ENCODE measurements around the gene LRP6.

LRP6 gene

DNA sequence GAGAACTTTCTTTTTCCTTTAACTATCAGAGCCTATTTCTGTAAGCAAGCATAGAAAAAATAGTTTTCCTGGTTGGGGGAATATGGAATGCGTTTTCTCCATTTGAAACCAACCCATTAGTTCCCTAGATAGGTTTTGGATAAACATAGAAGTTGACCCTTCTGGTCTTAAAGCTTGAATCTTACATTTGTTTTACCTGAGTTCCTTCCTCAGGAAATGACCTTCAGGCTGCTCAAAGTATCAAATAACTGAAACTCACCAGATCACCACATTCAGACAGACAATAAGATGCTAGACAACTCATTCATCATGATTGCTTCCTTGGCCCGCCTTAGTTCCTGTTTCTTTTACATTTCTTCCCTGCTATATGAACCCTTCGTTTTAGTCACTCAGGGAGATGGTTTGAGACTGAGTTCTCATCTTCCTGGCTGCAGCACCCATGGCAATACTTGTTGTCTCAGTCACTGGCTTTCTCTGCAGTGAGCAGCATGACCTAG, 52.2 kb downstream of the LRP6 start:
- DNase-seq (ENCODE audit: low read depth), result peak; percentile 19
- H3K4me3 ChIP-seq (replicated peaks; ENCODE audit: low read depth, low read length), result no peak overlapping the region
- TF ChIP-seq, protein P1, sequence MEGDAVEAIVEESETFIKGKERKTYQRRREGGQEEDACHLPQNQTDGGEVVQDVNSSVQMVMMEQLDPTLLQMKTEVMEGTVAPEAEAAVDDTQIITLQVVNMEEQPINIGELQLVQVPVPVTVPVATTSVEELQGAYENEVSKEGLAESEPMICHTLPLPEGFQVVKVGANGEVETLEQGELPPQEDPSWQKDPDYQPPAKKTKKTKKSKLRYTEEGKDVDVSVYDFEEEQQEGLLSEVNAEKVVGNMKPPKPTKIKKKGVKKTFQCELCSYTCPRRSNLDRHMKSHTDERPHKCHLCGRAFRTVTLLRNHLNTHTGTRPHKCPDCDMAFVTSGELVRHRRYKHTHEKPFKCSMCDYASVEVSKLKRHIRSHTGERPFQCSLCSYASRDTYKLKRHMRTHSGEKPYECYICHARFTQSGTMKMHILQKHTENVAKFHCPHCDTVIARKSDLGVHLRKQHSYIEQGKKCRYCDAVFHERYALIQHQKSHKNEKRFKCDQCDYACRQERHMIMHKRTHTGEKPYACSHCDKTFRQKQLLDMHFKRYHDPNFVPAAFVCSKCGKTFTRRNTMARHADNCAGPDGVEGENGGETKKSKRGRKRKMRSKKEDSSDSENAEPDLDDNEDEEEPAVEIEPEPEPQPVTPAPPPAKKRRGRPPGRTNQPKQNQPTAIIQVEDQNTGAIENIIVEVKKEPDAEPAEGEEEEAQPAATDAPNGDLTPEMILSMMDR (IDR thresholded peaks at IDR 0.05; ENCODE audit: low read length, missing control alignments), result no peak

DNA sequence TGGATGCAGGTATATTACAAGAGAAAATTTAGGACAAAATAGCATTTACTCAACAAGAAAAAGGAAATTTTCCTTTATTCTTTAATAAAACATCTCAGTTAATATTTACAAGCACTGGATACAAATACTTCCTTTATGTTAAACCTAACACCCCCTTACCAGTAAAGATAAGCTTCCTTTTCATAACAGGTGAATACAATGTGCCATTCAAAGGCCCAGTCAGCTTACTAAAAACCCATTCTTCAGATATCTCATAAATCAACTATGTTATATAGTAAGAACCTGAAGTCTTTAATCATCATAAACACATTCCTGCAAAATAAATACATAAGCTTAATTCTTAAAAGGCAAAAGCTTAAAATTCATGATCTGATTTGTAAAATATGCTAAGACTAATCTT, 52.6 kb downstream of the LRP6 start:
- DNase-seq (ENCODE audit: low read depth), result no peak
- TF ChIP-seq, protein P1 (IDR thresholded peaks at IDR 0.05; ENCODE audit: low read length, missing control alignments), result no peak
- no peak overlapping the region for H3K4me3 ChIP-seq (replicated peaks; ENCODE audit: low read depth, low read length)

DNA sequence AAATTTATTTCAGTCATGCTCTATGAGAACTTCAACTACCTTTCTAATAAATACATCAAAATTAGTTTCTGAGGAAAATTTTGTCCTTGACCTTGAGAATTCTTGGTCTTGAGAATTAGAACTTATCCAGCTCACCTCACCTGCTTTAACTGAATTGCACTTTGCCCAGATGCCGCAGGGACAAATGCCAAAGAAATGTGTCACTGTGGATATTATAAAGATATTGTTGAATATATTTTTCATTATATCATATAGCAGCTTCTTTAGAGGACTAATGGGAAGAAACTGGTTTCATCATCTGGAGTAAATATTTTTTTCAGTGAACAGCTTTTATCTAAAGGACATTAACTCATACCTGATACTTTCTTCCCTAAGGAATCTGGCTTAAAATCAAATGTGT, 54.1 kb downstream of the LRP6 start:
- H3K4me3 ChIP-seq (replicated peaks; ENCODE audit: low read depth, low read length), result no peak overlapping the region

DNA sequence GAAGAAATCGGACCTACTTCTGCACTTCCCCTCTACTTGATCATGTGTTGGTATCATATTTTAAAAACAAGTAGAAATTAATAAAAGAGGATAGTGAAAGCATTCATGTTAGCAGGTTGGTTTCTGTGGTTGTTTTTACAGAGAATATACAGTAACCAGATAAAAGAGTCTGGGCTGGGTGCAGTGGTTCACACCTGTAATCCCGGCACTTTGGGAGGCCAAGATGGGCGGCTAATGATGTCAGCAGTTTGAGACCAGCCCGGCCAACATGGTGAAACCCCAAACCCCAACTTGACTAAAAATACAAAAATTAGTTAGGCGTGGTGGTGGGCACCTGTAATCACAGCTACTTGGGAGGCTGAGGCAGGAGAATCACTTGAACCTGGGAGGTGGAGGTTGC, 55.9 kb downstream of the LRP6 start:
- TF ChIP-seq, protein P1 (IDR thresholded peaks at IDR 0.05; ENCODE audit: low read length, missing control alignments), result no peak
- H3K4me3 ChIP-seq (replicated peaks; ENCODE audit: low read depth, low read length), result no peak overlapping the region
- no peak for DNase-seq (ENCODE audit: low read depth)

More for the DNA sequence above, 54.1 kb downstream of the LRP6 start:
- DNase-seq (ENCODE audit: low read depth), result no peak
- TF ChIP-seq, protein P1 (IDR thresholded peaks at IDR 0.05; ENCODE audit: low read length, missing control alignments), result no peak

DNA sequence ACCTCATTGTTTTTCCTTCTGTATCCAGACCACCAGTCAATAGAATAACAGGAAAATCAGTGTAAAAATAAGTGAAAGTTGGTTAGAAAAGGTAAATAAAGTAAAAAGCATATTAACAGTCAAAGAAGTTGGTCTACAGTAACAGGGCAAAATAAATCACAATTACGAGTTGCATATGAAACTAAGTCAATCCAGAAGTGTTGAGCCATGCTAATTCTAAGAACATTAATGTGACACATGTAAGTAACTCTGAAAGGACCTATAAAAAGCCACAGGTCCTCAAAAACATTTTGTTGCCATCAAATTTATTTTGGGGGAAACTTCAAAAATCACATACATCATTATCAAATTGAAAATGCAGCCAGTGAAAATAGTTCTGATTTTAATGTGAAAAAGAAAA, 56.4 kb downstream of the LRP6 start:
- no peak for DNase-seq (ENCODE audit: low read depth)
- H3K4me3 ChIP-seq (replicated peaks; ENCODE audit: low read depth, low read length), result no peak overlapping the region
- TF ChIP-seq, protein P1 (IDR thresholded peaks at IDR 0.05; ENCODE audit: low read length, missing control alignments), result no peak

DNA sequence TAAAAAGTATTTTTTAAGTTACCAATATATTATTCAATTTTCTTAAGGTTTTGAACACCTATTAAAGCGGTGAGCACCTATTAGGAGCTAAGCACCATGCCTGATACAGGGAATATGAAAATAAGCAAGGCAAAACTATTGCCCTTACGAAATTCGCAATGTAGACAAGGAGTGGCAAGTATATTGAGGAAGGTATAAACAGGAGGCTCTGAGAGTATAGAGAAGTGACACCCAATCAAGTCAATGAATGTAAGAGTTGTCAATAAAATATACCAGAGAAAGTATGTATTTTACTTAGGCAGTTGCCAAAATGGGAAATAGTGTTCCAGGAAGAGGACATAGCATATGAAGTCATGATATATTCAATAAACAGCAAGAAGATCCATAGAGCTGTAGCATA, 57.2 kb downstream of the LRP6 start:
- no peak overlapping the region for H3K4me3 ChIP-seq (replicated peaks; ENCODE audit: low read depth, low read length)
- TF ChIP-seq, protein P1 (IDR thresholded peaks at IDR 0.05; ENCODE audit: low read length, missing control alignments), result no peak

DNA sequence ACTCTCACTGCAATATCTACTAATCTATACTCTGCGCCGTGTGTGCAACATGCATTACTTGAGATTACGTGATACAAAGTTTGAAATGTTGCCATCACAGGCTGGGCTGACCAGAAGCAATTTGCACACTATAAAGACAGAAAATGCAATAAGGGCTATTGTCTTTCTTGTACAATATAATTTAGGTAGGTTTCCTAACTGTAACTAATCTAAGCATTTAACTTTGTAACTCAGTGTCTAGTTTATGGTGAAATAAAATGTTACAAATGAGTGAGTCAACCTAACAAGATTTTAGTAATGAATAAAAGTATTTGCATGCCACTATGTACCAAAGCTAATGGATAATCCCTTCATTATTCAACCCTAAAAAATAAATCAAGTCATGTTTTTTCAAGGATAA, 57.8 kb downstream of the LRP6 start:
- H3K4me3 ChIP-seq (replicated peaks; ENCODE audit: low read depth, low read length), result no peak overlapping the region
- TF ChIP-seq, protein P1 (IDR thresholded peaks at IDR 0.05; ENCODE audit: low read length, missing control alignments), result no peak
- DNase-seq (ENCODE audit: low read depth), result no peak

More for the DNA sequence above, 57.2 kb downstream of the LRP6 start:
- no peak for DNase-seq (ENCODE audit: low read depth)
